Measurements from ENCODE around the gene AMOTL2.

DNA sequence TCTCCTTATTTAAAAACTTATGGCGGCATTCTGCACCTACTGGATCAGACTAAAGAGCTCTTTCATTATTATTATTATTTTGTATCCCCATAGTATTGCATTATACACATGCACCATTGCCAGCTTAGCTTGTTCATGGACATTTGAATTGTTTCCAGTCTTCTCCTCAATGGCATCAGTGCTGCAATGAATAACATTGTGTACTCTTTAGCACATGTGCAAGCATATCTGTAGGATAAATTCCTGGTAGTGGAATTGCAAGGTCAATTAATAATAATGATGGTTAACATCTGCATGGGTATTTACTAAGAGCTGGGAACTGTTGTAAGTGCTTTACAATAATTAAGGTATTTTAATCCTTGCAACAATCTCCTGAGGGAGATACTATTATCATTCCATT is 52.0 kb downstream of the AMOTL2 start:
- TF ChIP-seq CTCF (IDR thresholded peaks at IDR 0.05) (no peak), POLR2A (IDR thresholded peaks at IDR 0.05) (no peak)

All from esophagus squamous epithelium (tissue), 4 donors.